Measurements from ENCODE around the gene GRM4.

GRCh38 chr6:34129753-34130152 is 16.1 kb downstream of the GRM4 start:
- TF ChIP-seq, protein P1, sequence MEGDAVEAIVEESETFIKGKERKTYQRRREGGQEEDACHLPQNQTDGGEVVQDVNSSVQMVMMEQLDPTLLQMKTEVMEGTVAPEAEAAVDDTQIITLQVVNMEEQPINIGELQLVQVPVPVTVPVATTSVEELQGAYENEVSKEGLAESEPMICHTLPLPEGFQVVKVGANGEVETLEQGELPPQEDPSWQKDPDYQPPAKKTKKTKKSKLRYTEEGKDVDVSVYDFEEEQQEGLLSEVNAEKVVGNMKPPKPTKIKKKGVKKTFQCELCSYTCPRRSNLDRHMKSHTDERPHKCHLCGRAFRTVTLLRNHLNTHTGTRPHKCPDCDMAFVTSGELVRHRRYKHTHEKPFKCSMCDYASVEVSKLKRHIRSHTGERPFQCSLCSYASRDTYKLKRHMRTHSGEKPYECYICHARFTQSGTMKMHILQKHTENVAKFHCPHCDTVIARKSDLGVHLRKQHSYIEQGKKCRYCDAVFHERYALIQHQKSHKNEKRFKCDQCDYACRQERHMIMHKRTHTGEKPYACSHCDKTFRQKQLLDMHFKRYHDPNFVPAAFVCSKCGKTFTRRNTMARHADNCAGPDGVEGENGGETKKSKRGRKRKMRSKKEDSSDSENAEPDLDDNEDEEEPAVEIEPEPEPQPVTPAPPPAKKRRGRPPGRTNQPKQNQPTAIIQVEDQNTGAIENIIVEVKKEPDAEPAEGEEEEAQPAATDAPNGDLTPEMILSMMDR (conservative IDR thresholded peaks at IDR 0.05): no peak
- TF ChIP-seq EZH2 (IDR thresholded peaks at IDR 0.05; ENCODE audit: low read depth): no peak

Data from PC-9 (cell line).